ENCODE data around the gene PACSIN2.

The PACSIN2 gene

GRCh38 chr22:42897960-42898359 lies 117.0 kb downstream of the PACSIN2 start:
- no peak overlapping the region for H3K9ac ChIP-seq (ENCODE audit: low read length)

GRCh38 chr22:42895541-42895981 lies 119.4 kb downstream of the PACSIN2 start:
- Histone ChIP-seq H3K36me3 (ENCODE audit: low read length) (no peaks in the 10 kb centered on the region), H3K9me3 (ENCODE audit: insufficient read depth, low read length) (no peaks in the 10 kb centered on the region), H3K27me3 (ENCODE audit: low read length) (no peaks in the 10 kb centered on the region), H3K4me2 (ENCODE audit: low read depth, low read length, poor library complexity, severe bottlenecking) (no peak overlapping the region), H4K20me1 (ENCODE audit: low read depth, low read length) (no peaks in the 10 kb centered on the region), H3K27ac (ENCODE audit: low read depth, low read length) (no peak overlapping the region), H3K4me3 (ENCODE audit: insufficient read depth, low read length, poor library complexity, severe bottlenecking) (no peak overlapping the region), H3K79me2 (ENCODE audit: insufficient read depth, low read length) (no peaks in the 10 kb centered on the region), H3K9me2 (replicated peaks; ENCODE audit: insufficient read depth, low read length) (no peaks in the 10 kb centered on the region), H2AFZ (ENCODE audit: low read depth, low read length, severe bottlenecking) (no peak overlapping the region), H3F3A (ENCODE audit: insufficient read depth) (no peaks in the 10 kb centered on the region), H3K9ac (ENCODE audit: low read length) (no peak overlapping the region)
- no peak for TF ChIP-seq CTCF (IDR thresholded peaks at IDR 0.05; ENCODE audit: insufficient read depth, low read length, poor library complexity, severe bottlenecking)

More at GRCh38 chr22:42897960-42898359, 117.0 kb downstream of the PACSIN2 start:
- H3K27me3 ChIP-seq (ENCODE audit: low read length), result no peaks in the 10 kb centered on the region
- no peaks in the 10 kb centered on the region for H3K9me3 ChIP-seq (ENCODE audit: insufficient read depth, low read length)
- H4K20me1 ChIP-seq (ENCODE audit: low read depth, low read length), result no peaks in the 10 kb centered on the region
- TF ChIP-seq EZH2phosphoT487 (conservative IDR thresholded peaks at IDR 0.05; ENCODE audit: low read length) (no peak), CTCF (IDR thresholded peaks at IDR 0.05; ENCODE audit: insufficient read depth, low read length, poor library complexity, severe bottlenecking) (no peak)
- H3K4me3 ChIP-seq (ENCODE audit: insufficient read depth, low read length, poor library complexity, severe bottlenecking), result no peak overlapping the region
- no peaks in the 10 kb centered on the region for H3F3A ChIP-seq (ENCODE audit: insufficient read depth)
- no peak overlapping the region for H3K4me2 ChIP-seq (ENCODE audit: low read depth, low read length, poor library complexity, severe bottlenecking)
- no peaks in the 10 kb centered on the region for H3K36me3 ChIP-seq (ENCODE audit: low read length)
- no peaks in the 10 kb centered on the region for H3K9me2 ChIP-seq (replicated peaks; ENCODE audit: insufficient read depth, low read length)
- H3K27ac ChIP-seq (ENCODE audit: low read depth, low read length), result no peak overlapping the region
- no peaks in the 10 kb centered on the region for H3K79me2 ChIP-seq (ENCODE audit: insufficient read depth, low read length)
- H2AFZ ChIP-seq (ENCODE audit: low read depth, low read length, severe bottlenecking), result no peak overlapping the region

GRCh38 chr22:42895087-42895486 lies 119.9 kb downstream of the PACSIN2 start:
- no peak overlapping the region for H3K4me3 ChIP-seq (ENCODE audit: insufficient read depth, low read length, poor library complexity, severe bottlenecking)
- no peak overlapping the region for H3K27ac ChIP-seq (ENCODE audit: low read depth, low read length)
- H3K9me2 ChIP-seq (replicated peaks; ENCODE audit: insufficient read depth, low read length), result no peaks in the 10 kb centered on the region
- no peaks in the 10 kb centered on the region for H3F3A ChIP-seq (ENCODE audit: insufficient read depth)
- no peaks in the 10 kb centered on the region for H3K79me2 ChIP-seq (ENCODE audit: insufficient read depth, low read length)
- no peak overlapping the region for H3K9ac ChIP-seq (ENCODE audit: low read length)
- H2AFZ ChIP-seq (ENCODE audit: low read depth, low read length, severe bottlenecking), result no peak overlapping the region
- H3K36me3 ChIP-seq (ENCODE audit: low read length), result no peaks in the 10 kb centered on the region
- no peak for TF ChIP-seq EZH2phosphoT487 (conservative IDR thresholded peaks at IDR 0.05; ENCODE audit: low read length)
- no peak for TF ChIP-seq CTCF (IDR thresholded peaks at IDR 0.05; ENCODE audit: insufficient read depth, low read length, poor library complexity, severe bottlenecking)
- no peak overlapping the region for H3K4me2 ChIP-seq (ENCODE audit: low read depth, low read length, poor library complexity, severe bottlenecking)
- no peaks in the 10 kb centered on the region for H3K27me3 ChIP-seq (ENCODE audit: low read length)
- H3K9me3 ChIP-seq (ENCODE audit: insufficient read depth, low read length), result no peaks in the 10 kb centered on the region
- no peaks in the 10 kb centered on the region for H4K20me1 ChIP-seq (ENCODE audit: low read depth, low read length)
